ENCODE results near the gene WSCD2.

WSCD2 gene

DNA sequence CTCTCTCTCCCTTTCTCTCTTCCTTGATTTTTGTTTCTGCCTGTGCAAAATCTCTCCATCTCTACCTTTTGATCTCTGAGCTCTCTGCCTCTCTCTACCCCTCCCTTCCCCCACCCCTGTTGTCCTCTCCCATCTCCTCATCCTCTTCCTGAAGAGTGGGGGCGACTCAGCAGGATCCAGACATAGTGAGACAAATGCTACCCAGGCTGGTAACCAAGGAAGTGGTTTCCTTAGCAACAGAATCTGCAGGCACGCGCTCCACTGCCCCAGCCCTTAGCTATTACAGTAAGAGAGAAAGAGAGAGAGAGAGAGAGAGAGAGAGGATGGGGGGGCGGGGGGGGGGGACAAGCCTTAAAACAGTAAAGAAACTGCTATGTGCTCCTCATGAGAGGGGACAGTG, 124.5 kb downstream of the WSCD2 start:
- TF ChIP-seq, protein P1, sequence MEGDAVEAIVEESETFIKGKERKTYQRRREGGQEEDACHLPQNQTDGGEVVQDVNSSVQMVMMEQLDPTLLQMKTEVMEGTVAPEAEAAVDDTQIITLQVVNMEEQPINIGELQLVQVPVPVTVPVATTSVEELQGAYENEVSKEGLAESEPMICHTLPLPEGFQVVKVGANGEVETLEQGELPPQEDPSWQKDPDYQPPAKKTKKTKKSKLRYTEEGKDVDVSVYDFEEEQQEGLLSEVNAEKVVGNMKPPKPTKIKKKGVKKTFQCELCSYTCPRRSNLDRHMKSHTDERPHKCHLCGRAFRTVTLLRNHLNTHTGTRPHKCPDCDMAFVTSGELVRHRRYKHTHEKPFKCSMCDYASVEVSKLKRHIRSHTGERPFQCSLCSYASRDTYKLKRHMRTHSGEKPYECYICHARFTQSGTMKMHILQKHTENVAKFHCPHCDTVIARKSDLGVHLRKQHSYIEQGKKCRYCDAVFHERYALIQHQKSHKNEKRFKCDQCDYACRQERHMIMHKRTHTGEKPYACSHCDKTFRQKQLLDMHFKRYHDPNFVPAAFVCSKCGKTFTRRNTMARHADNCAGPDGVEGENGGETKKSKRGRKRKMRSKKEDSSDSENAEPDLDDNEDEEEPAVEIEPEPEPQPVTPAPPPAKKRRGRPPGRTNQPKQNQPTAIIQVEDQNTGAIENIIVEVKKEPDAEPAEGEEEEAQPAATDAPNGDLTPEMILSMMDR (IDR thresholded peaks at IDR 0.05) = no peak

GRCh38 chr12:108254030-108254429, 124.9 kb downstream of the WSCD2 start:
- TF ChIP-seq, protein P1 (IDR thresholded peaks at IDR 0.05) = no peak

DNA sequence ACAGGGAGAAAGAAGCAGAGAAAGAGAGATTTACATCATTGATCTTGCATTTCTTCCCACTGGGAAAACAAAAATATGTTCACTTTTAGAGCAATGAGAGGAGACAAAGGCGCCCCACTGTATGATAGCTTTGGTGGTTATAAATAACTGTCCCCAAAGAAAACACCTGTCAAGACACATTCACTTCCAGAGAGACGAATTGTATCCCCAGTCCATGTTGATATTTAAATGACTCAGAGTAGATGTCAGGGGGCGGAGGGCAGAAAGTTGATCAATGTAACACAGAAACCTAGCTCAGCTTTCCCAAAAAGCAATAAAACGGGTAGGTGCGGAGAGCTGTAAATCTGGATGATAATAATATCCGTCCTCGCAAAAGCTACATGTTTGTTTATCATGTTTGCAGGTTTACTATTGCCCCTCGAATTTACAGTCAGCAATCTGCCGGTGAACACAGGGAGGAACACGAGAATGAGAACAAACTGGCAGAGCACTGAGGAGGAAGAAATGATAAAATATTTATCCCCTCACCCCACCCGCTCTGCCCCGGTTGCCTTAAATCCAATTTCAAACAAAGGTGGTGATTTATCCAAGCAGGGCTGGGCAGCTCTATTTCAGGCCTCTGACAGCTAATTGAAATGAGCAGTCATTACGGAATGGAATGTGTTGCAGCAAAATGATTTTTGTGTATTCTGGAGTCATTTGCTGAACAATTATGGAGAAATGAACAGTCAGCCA, 125.6 kb downstream of the WSCD2 start:
- TF ChIP-seq, protein P1 (IDR thresholded peaks at IDR 0.05) = no peak

DNA sequence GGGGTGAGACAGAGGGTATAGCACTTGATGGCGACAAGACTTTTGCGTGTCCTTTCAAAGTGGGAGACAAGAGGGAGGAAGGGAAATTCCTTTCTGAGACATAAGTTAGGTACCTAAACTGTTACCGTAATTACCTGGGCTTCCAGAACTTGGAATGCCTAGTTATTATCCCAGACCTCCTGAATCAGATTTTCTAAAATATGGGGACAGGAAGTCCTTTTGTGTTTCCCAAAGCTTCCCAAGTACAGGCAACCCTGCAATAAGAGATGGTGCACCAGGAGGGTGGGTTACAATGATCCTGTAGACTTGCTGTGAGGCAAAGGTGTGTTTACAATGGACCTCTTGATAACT, 126.1 kb downstream of the WSCD2 start:
- TF ChIP-seq, protein P1 (IDR thresholded peaks at IDR 0.05) = no peak

GRCh38 chr12:108257004-108257403, 127.9 kb downstream of the WSCD2 start:
- TF ChIP-seq, protein P1 (IDR thresholded peaks at IDR 0.05) = no peak

GRCh38 chr12:108257610-108258106, 128.6 kb downstream of the WSCD2 start:
- TF ChIP-seq, protein P1 (IDR thresholded peaks at IDR 0.05) = no peak

GRCh38 chr12:108260039-108260438, 131.0 kb downstream of the WSCD2 start:
- TF ChIP-seq, protein P1 (IDR thresholded peaks at IDR 0.05) = no peak
